Loucy (cell line): ENCODE measurements around the gene OR6K2.
A peak's percentile ranks its signal among the peaks of the same experiment; 100 is the strongest.

Experiments used
- H2AFZ ChIP-seq: fragments of 200-600 bp; sonication (generic); 2 replicates; pipeline ENCODE4 v1.6.0; 2016; ENCODE audit warnings: antibody characterized with exemption, mild to moderate bottlenecking, low read length, moderate library complexity
- H3F3A ChIP-seq: fragments of 200-600 bp; 2 replicates; pipeline ENCODE4 v1.6.0; 2016; ENCODE audit warnings: antibody characterized with exemption, low read depth, mild to moderate bottlenecking
- H3K27me3 ChIP-seq: fragments of 200-600 bp; sonication (generic); 2 replicates; pipeline ENCODE4 v1.6.1; 2014; ENCODE audit warnings: low read length, mild to moderate bottlenecking; ENCODE audit not compliant: insufficient read depth, poor library complexity, severe bottlenecking
- H3K36me3 ChIP-seq: fragments of 200-600 bp; sonication (generic); 2 replicates; pipeline ENCODE4 v1.6.1; 2016; ENCODE audit warnings: low read length; ENCODE audit not compliant: insufficient read depth
- H3K4me1 ChIP-seq: fragments of 200-600 bp; sonication (generic); 2 replicates; pipeline ENCODE4 v1.5.1; 2014; ENCODE audit warnings: low read length, mild to moderate bottlenecking; ENCODE audit not compliant: insufficient read depth, poor library complexity, severe bottlenecking
- H3K4me2 ChIP-seq: fragments of 200-600 bp; sonication (generic); 2 replicates; pipeline ENCODE4 v1.6.0; 2014; ENCODE audit warnings: antibody characterized with exemption, low read length, low read depth, mild to moderate bottlenecking; ENCODE audit not compliant: poor library complexity, severe bottlenecking
- H3K4me3 ChIP-seq: fragments of 200-600 bp; sonication (generic); 2 replicates; pipeline ENCODE4 v1.5.1; 2014; ENCODE audit warnings: low read length, mild to moderate bottlenecking, mixed read lengths; ENCODE audit not compliant: poor library complexity, severe bottlenecking
- H3K79me2 ChIP-seq: fragments of 200-600 bp; sonication (generic); 2 replicates; pipeline ENCODE4 v1.6.1; 2014; ENCODE audit warnings: low read length; ENCODE audit not compliant: insufficient read depth
- H3K9ac ChIP-seq: fragments of 200-600 bp; sonication (generic); 2 replicates; pipeline ENCODE4 v1.6.0; 2014; ENCODE audit warnings: mild to moderate bottlenecking, low read depth, low read length, moderate library complexity; ENCODE audit not compliant: poor library complexity, severe bottlenecking
- H3K9me2 ChIP-seq: fragments of 200-600 bp; sonication (generic); replicated peaks from 2 replicates; pipeline ENCODE4 v1.6.1; 2016; ENCODE audit warnings: low read depth, low read length, mixed read lengths
- H3K9me3 ChIP-seq: fragments of 200-600 bp; sonication (generic); 2 replicates; pipeline ENCODE4 v1.6.1; 2014; ENCODE audit warnings: mild to moderate bottlenecking, antibody characterized with exemption, low read length, low read depth; ENCODE audit not compliant: insufficient read depth
- H4K20me1 ChIP-seq: fragments of 200-600 bp; sonication (generic); 2 replicates; pipeline ENCODE4 v1.6.0; 2014; ENCODE audit warnings: antibody characterized with exemption, low read length, mild to moderate bottlenecking; ENCODE audit not compliant: insufficient read depth, poor library complexity, severe bottlenecking
- EZH2phosphoT487 ChIP-seq: fragments of 200-600 bp; IDR thresholded peaks from 2 replicates; pipeline ENCODE4 v1.6.1; 2018; ENCODE audit warnings: antibody characterized with exemption, mild to moderate bottlenecking, moderate library complexity, borderline replicate concordance
- TF ChIP-seq, protein P1 (sequence below): fragments of 200-600 bp; sonication (generic); conservative IDR thresholded peaks from 2 replicates; pipeline ENCODE4 v1.5.1; 2014; ENCODE audit warnings: mild to moderate bottlenecking, antibody characterized with exemption, low read length

Gene OR6K2

DNA sequence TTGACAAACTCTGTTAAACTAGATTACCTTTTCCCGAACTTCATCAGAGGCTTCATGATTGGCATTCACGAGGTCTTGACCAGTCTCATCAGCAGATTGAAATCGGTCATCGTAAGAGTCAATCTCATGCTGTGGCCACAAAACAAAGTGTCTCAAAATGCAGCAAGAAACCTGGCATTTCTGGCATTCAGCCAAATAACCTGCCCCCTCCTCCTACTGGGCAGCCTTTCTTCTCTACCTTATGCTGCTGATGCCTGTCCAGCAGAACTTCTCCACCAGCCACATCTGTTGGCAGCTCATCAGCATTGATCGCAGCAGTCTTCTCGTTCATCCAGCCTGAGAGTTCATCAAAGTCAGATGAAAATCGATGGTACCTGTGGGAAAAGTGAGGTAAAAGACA is 26.1 kb downstream of the OR6K2 start:
- no peak overlapping the region for H2AFZ ChIP-seq
- H4K20me1 ChIP-seq: no peaks in the 10 kb centered on the region
- H3K9me3 ChIP-seq: no peaks in the 10 kb centered on the region
- H3K4me2 ChIP-seq: no peak overlapping the region
- no peaks in the 10 kb centered on the region for H3K36me3 ChIP-seq
- no peaks in the 10 kb centered on the region for H3K27me3 ChIP-seq
- peaks cover 12% of the 10 kb centered on the region for H3K4me1 ChIP-seq
- H3F3A ChIP-seq: no peaks in the 10 kb centered on the region
- TF ChIP-seq EZH2phosphoT487: no peak
- TF ChIP-seq, protein P1, sequence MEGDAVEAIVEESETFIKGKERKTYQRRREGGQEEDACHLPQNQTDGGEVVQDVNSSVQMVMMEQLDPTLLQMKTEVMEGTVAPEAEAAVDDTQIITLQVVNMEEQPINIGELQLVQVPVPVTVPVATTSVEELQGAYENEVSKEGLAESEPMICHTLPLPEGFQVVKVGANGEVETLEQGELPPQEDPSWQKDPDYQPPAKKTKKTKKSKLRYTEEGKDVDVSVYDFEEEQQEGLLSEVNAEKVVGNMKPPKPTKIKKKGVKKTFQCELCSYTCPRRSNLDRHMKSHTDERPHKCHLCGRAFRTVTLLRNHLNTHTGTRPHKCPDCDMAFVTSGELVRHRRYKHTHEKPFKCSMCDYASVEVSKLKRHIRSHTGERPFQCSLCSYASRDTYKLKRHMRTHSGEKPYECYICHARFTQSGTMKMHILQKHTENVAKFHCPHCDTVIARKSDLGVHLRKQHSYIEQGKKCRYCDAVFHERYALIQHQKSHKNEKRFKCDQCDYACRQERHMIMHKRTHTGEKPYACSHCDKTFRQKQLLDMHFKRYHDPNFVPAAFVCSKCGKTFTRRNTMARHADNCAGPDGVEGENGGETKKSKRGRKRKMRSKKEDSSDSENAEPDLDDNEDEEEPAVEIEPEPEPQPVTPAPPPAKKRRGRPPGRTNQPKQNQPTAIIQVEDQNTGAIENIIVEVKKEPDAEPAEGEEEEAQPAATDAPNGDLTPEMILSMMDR: no peak
- H3K9me2 ChIP-seq: no peaks in the 10 kb centered on the region
- no peaks in the 10 kb centered on the region for H3K79me2 ChIP-seq
- H3K4me3 ChIP-seq: no peak overlapping the region
- no peak overlapping the region for H3K9ac ChIP-seq

DNA sequence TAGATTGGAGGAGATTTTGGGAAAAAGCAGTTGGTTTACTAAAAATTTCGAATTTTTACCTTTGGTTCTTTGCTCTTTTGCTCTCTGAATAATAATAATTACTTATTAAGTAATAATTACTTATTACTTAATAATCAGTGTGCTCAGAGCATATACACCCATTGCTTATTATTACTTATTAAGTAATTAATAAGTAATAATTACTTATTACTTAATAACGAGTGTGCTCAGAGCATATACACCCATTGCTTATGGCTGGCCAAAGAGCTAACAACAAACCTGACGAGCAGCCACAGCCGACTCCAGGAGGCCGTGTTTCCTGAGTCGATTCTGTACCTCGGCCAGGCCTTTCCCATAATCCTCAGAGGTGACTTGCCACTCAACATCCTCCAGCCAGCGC is 34.4 kb downstream of the OR6K2 start:
- Histone ChIP-seq H3F3A (no peaks in the 10 kb centered on the region), H3K4me1 (no peaks in the 10 kb centered on the region), H3K9ac (no peak overlapping the region), H3K27me3 (no peaks in the 10 kb centered on the region), H3K9me2 (no peaks in the 10 kb centered on the region), H3K36me3 (no peaks in the 10 kb centered on the region), H2AFZ (no peak overlapping the region), H3K4me2 (no peak overlapping the region), H3K4me3 (no peak overlapping the region), H4K20me1 (no peaks in the 10 kb centered on the region), H3K79me2 (no peaks in the 10 kb centered on the region), H3K9me3 (no peaks in the 10 kb centered on the region)
- TF ChIP-seq, protein P1: no peak
- no peak for TF ChIP-seq EZH2phosphoT487

DNA sequence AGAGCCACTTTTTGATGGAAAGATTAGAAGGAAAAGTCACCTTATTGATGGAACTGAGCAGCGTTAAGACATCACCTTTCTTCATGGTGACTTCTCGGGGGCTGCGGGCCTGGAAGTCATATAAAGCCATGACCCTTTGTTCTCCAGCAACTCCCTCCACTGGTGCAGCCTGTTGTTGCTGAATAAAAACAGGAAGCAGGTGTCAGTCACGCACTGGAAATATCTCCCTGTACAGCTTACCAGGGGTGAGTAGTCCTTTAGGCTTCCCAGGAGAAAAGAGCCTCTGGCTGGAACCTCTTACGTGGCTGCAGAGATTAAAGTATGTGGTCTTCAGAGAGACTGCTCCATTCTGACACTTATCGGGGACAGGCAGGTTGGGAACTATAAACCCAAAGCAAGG is 45.9 kb downstream of the OR6K2 start:
- H3K9ac ChIP-seq: no peak overlapping the region
- H4K20me1 ChIP-seq: no peaks in the 10 kb centered on the region
- H3K4me3 ChIP-seq: no peak overlapping the region
- no peaks in the 10 kb centered on the region for H3K36me3 ChIP-seq
- H3K9me3 ChIP-seq: no peaks in the 10 kb centered on the region
- peak overlapping the region; percentile 22 for H3K4me2 ChIP-seq
- H3F3A ChIP-seq: no peaks in the 10 kb centered on the region
- no peaks in the 10 kb centered on the region for H3K79me2 ChIP-seq
- peaks cover 5% of the 10 kb centered on the region for H3K4me1 ChIP-seq
- H3K9me2 ChIP-seq: no peaks in the 10 kb centered on the region
- TF ChIP-seq, protein P1: 0 out of 2 replicates have a peak, but pooled peaks have one; percentile 14
- no peak for TF ChIP-seq EZH2phosphoT487
- H2AFZ ChIP-seq: peak overlapping the region; percentile 64
- no peaks in the 10 kb centered on the region for H3K27me3 ChIP-seq
